Gastrocnemius medialis (tissue), 4 donors: ENCODE data around the gene LRP4.

Experiments used
- POLR2A ChIP-seq, 2 donors: fragments of 450-650 bp; IDR thresholded peaks; one replicate each; pipeline ENCODE4 v1.6.1; 2017; ENCODE audit warnings: antibody characterized with exemption in 2 of 2, mild to moderate bottlenecking in 2 of 2, moderate library complexity in 2 of 2
- TF ChIP-seq, protein P1 (sequence below), 5 experiments: fragments of 450-650 bp in 3 of 5; fragments of 200-600 bp in 2 of 5; sonication (generic) in 2 of 5; IDR thresholded peaks in 4 of 5; conservative IDR thresholded peaks in 1 of 5; 1 replicate in 4 of 5; 2 replicates in 1 of 5; pipeline ENCODE4 v1.5.1; 2016 to 2019; ENCODE audit warnings: antibody characterized with exemption in 5 of 5, mild to moderate bottlenecking in 3 of 5, moderate library complexity in 3 of 5

DNA sequence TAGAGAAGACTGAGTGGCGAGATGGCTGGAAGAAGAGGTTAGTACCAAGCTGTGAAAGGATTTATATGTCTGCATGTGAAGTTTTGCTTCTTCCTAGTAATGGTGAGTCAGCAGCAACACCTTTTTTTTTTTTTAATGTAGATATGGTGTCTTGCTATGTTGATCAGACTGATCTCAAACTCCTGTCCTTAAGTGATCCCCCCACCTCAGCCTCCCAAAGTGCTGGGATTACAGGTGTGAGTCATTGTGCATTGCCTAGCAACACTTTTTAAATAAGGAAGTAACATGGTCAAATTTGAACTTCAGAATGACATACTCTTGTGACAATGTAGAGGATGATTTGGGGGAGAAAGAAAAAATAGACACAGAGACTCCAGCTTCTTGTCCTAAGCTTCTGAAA, 11.7 kb upstream of the LRP4 start:
- TF ChIP-seq, protein P1, sequence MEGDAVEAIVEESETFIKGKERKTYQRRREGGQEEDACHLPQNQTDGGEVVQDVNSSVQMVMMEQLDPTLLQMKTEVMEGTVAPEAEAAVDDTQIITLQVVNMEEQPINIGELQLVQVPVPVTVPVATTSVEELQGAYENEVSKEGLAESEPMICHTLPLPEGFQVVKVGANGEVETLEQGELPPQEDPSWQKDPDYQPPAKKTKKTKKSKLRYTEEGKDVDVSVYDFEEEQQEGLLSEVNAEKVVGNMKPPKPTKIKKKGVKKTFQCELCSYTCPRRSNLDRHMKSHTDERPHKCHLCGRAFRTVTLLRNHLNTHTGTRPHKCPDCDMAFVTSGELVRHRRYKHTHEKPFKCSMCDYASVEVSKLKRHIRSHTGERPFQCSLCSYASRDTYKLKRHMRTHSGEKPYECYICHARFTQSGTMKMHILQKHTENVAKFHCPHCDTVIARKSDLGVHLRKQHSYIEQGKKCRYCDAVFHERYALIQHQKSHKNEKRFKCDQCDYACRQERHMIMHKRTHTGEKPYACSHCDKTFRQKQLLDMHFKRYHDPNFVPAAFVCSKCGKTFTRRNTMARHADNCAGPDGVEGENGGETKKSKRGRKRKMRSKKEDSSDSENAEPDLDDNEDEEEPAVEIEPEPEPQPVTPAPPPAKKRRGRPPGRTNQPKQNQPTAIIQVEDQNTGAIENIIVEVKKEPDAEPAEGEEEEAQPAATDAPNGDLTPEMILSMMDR (IDR thresholded peaks at IDR 0.05 in 4 of 5, conservative IDR thresholded peaks at IDR 0.05 in 1 of 5) = no peak
- no peak for TF ChIP-seq POLR2A (IDR thresholded peaks at IDR 0.05)
